Iris pigment epithelial cell (primary cell): ENCODE measurements around the gene THSD4.
A peak's percentile ranks its signal among the peaks of the same experiment; 100 is the strongest.

ENCODE experiments used
- DNase-seq: peaks from one replicate; pipeline ENCODE4 v3.0.0-alpha.2; 2011; ENCODE audit warnings: low read depth

Gene THSD4

DNA sequence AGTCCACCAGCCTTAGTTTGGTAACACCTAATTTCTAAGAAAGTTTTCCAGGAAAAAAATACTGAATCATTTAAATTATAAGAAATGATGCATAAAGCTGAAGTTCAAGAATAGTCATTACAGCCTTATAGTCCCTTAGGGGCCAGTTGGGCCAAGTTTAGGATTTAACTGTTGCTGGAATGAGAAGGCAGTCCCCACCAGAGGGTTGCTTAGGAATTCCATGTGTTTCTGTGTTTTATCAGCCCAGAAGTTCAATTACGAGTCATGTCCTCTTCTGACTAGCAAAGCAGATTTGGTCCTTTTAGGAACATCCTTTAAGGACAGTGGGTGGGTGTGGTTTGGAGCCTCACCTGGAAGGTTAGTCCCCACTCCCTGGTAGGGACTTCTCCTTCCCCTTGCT lies 638.1 kb downstream of the THSD4 start:
- DNase-seq, result peak; percentile 16

DNA sequence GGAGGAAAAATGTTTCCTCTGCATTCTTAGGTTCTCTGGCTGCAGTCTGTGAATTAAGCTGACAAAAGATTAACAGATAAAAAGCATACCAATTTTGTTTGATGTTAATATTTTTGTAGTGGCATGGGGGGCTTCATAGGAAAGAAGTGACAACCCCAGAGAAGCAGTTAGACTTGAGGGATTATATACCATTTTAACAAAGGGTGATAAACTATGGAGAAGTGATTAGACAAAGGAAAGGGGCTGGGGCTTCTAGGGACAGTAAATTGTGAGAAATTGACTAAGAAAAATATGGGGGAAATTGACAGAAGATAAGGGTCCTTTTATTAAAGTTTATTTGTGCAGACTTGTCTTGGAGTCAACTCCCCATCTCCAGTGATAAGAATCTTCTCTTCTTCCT lies 639.4 kb downstream of the THSD4 start:
- no peak for DNase-seq

DNA sequence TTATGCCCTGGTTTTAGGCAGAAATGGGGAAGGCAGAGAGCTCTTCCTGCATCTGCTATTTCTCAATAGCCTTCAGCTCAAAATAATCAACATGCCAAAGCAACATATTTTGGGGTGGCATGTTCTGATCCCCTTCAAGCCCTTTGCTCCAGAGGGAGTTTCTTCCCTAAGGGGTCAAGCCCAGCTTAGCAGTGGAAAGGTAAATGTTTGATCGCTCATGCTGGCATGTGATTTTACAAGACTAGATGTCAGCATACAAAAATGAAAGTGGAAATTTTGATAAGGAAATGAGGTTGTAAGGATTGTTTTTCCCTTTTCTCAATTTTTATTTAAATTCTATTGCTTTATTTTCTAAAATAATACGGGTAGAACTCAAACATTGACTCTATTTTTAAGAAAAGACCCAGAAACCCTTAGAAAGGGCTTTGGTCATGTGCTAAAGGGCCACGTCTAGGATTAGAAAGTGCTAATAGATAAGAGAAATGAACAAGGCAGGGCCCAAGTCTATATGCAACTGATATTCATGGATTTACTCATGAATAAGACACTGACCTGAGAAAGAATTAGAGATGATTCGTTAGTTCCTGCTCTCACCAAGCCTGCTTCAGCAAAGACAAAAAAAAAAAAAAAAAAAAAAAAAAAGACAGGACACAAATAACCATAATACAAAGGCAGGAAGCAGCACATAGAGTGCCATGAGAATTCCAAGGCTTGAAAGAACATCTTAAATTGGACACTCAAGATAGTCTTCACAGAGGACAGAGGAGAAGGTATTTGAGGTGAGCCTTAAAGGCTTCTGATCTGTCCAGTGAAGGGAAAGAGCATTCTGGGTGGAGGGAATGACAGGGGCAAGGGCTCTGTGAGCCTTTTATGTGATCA lies 640.1 kb downstream of the THSD4 start:
- no peak for DNase-seq

DNA sequence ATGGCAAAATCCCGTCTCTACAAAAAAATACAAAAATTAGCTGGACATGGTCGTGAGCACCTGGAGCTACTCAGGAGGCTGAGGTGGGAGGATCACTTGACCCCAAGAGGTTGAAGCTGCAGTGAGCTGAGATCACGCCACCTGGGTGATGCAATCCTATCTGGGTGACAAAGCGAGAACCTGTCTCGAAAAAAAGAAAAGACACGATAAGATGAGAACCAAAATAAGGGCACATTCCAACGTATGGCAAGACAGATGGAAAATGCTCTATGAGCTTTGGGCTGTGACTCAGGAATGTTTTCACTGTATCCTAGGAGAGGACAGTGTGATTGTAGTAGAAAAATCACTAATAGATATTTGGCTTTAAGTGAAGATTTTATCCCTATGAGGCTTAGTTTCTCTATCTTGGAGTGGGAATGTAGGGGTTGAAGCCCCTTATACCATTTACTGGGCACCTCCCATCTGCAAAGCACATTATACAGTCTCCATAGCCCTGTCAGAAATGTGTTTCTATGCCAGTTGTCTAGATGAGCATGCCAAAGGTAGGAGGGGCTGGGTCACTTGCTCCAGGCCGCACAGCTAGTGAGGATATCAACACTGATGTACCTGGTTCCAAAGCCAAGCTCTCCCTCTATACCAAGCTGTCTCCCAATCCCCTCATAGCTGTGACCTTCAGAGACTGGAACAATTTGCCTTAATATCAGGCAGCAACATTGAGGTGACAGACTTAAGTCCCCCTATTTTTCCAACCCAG lies 641.5 kb downstream of the THSD4 start:
- no peak for DNase-seq

DNA sequence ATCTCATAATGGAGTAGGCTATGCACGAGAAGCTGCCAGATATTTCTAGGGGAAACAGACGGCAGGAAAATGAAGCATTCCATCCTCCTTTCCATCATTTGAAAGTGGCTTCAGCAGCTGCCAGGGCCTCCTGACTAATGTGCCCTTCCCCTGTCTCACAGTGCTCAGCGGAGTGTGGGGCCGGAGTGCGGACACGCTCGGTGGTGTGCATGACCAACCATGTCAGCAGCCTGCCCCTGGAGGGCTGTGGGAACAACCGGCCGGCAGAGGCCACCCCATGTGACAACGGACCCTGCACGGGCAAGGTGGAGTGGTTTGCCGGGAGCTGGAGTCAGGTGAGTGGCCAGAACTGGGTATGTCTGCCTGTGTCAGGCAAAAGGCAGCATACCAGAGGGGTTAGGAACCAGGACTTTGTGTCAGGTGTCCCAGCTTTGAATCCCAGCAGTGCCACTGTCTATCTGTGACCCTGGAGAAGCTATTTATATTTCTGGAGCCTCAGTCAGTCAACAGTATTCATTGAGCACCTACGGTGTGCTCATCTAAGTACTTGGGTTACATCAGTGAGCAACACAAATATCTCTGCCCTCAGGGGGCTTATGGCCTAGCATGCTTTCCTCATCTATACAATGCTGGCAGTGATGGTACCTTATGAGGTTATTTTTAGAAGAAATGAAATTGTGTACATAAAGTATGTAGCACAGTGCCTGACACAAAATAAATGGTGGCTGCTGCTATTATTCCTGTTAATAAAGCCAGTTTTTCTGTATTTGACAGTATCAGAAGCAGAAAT lies 642.7 kb downstream of the THSD4 start:
- no peak for DNase-seq

DNA sequence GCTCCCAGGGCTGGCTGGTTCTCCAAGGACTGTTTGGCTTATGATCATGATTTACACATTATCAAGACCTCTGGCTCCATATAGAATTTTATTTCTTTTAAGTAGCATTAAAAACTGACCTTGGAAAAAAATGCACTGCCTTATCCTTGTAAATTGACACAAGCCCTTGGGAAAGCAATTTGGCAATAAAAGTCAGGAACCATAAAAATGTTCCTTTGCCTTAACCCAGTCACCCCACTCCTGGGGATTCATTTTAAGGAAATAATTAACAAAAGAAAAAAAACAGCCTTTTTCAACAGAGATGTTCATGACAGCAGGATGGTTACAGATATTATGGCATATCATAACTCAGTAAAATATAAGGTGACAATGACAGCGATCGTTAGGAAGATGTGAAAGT lies 643.4 kb downstream of the THSD4 start:
- DNase-seq, result no peak

DNA sequence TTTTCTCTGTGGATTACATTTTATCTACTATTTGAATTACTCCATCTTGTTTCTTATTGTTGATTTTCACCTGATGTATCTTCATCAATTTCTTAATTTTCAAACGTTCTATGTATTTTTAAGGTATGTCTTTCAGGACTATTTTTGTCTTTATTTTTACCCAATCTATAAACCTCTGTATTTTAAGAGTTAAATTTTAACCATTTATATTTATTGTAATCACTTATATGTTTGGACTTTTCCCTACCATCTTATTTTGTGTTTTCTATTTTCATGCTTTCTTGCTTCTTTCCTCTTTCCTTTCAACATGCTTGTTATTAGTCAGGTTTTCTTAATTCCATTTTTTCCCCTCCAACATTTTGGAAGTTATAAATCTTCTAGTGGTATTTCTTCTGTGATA lies 645.6 kb downstream of the THSD4 start:
- no peak for DNase-seq

DNA sequence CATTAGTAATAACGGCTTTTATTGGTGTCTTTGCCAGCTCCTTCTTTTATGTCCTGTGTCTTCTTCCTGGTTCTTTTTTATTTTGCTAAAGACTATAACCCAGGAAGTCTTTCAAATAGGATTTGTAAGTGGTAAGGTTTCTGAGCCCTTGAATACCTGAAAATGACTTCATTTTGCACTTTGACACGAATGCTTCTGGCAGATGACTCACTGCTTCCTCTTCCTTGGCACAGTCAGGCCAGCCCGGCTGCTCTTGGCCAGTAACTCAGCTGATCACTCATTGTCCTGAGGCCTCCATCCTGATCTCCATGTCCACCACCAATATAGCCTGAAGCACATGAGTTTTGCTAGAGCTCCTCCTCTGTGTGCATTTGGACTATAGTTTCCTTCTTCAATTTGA lies 646.4 kb downstream of the THSD4 start:
- DNase-seq, result peak; percentile 93

DNA sequence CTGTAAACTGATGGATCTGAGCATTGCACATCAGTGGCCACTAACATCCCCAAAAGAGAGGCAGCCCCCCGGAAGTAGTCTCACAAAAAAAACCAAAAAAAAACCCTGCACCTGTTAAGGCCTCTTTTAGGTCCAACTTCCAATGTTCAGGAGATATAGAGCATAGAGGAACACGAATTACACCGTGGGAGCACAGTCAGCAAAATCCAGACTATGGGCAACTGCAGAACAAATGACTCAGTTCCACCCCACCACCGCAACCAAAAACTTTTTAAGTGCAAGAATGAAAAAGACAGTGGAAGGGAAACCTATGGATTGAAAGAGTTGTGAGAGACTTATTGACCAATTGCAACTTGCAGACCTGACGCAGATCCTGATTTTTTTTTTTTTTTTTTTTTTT lies 652.9 kb downstream of the THSD4 start:
- DNase-seq, result no peak

DNA sequence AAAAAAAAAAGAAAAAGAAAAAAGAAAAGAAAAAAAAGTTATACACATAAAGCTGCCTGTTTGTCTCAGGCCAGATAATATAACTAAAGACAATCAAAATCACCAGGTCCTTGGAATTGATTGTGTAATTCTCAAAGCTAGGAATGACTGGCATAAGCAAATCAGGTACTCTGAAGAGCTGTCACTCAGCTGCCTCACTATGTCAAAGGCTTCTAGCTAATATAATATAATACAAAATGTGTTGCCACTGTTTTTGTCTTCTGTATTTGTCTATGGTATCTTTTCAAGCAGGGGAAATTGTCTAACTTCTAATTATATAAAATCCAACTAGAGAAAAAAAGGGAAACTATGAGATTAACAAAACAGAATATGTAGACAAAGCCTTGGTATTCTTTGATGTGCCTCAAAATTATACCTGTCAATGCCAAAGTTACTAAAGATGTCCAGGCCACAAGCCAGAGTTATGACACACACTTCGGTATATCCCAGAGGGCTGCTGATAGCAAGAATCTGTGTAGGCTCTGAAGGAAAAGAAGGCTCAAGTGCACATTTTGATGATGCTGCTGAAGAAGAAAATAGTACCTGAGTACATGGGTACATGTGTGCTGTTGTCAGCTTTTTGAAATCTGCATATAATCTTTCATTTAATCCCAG lies 658.1 kb downstream of the THSD4 start:
- no peak for DNase-seq

DNA sequence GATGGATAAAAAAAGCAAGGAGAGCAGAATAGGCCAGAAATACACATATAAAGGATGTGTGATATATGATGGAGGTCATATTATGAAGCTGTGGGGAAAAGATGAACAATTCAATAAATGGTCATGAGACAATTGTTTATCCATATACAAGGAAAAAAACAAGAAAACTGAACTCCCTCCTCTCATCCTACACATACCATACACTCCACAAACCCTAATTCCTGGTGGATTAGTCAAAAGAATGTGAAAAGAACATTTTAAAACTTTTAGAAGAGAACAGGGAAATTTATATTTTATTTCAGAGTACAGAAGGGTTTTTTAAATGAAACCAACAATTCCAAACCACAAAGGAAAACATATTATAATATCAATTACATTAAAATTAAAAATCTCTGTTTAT lies 660.6 kb downstream of the THSD4 start:
- DNase-seq, result no peak

DNA sequence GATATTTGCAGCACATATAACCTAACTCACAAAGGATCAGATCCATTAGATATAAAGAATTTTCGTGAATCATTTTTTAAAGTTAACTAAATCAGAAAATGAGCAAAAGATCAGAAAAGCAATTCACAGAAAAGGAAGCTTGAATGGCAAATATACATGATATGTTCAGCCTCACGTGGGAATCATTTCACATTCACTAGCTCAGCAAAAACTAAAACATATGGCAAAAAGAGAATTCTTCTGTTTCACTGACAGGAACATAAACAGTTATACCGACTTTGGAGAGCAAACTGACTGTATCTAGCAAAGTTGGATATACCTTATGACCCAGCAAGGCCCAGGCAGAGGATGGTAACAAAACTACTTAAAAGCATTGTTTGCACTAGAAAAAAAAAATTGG lies 661.0 kb downstream of the THSD4 start:
- no peak for DNase-seq

DNA sequence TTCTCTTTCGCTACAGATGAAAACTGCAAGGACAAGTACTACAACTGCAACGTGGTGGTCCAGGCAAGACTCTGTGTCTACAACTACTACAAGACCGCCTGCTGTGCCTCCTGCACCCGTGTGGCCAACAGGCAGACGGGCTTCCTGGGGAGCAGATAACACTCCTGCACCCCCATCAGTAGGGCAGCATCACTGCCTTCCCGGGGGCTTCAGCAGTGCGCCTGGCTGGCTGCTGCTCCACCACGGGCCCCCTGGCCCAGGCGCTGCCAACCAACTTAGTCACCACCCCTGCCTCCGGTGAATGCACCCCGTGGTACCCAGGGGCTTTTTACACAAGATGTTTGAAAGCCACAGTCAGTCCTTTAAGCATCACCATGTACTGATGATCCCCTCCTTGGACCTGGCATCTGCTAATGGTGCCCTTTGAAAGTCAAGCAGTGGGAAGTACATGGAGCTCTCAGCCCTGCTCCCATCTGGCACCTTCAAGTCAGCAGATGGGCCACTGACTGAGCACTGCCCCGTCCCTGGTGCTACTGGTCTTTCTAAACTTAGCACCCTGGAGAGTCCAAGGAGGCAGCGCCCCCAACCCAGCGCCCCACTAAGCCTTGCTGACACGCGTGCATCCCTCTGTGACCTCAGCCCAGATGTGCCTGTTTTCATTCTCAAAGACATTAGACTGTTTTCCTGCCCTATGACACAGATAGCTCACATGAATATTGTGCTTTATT lies 662.1 kb downstream of the THSD4 start:
- DNase-seq, result no peak

DNA sequence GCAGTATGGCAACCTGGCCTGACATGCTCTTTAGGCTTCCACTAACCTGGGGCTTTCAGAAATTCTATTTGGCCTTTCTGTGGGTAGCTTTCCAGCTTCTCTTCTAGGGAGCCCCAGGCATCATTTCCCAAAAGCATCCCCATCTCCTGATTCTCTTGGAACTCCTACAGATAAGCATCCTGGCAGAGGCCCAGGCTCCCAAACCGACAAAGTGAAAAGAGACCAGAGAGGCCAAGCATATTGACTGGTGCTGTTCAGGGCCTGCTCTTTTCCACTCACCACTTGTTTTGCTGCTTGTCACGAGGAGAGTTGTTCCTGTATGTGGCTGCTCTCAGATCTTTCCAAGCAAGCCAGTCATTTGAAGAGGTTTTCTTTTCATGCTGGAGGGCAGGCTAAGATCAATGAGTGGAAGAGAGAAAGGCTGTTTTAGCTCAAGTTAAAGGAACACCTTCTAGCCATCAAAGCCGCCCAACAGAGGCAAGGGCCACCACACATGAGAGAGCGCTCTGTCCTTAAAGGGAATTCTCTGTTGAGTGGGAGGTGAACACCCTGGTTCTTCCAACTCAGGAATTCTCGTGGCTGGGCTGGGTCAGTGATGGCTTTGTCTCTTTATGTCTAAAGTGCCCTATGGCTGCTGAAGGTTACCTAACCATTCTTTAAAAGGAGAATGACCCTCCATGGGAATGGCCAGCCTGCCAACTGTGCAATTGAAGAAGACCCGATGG lies 664.0 kb downstream of the THSD4 start:
- no peak for DNase-seq

DNA sequence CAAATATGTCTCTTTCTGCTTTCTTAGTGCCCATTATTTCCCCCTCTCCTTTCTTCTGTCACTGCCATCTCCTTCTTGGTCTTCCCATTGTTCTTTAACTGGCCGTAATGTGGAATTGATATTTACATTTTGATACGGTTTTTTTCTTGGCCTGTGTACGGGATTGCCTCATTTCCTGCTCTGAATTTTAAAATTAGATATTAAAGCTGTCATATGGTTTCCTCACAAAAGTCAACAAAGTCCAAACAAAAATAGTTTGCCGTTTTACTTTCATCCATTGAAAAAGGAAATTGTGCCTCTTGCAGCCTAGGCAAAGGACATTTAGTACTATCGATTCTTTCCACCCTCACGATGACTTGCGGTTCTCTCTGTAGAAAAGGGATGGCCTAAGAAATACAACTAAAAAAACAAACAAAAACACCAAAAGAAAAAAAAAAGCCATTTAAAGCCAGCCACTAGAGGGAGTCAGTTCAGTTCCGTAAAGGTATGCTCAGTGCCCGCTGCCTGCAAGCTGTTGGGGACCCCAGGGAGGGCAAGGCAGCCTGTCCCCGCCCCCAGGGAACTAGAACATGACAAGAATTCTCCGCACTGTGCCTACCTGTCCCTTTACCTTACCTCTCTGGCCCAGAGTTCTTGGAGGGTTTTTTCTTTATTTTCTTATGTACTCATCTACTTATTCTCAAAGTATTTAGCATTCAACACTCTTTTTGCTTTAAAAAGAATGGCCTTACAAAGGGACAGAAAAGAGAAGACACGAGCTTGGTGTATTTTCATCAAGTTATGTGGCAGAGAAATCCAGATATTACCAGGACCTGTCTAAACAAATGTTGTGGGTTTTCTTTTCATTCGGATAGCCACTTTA lies 665.1 kb downstream of the THSD4 start:
- peak; percentile 71 for DNase-seq

DNA sequence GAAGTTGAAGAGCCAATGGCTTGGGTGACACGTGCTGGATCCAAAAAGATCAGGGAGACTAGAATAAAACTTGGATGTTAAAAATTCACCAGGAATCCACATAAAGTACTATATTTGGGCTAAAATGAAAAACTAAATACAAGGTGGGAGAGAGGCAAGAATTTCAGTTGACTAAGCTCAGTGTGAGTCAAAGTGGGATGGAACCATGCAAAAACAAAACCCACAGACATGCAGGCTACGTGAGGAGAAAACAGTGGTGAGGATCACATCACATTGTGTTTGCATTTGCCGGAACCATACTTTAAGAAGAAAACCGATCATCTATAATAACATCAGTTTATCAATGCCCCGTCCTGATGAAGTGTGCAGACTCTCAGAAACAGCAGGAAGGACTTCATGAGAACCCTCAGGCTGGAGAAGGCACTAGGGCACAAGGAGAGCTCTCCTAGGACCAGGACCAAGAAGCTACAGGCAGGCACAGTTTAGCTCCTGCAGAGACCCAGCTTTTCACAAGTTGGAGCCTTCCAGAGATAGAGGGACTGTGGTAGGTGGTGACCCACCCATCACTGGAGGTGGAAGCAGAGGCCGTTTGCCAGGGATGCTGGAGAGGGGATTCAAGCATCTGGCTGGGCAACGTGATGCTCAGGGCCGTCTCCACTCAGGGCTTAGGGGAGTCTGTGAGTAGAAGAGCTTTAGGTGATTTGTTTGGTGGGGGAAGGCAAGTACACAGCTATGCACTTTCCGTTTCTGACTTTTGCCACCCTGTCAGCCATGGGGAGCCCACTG lies 666.1 kb downstream of the THSD4 start:
- DNase-seq, result peak; percentile 47

DNA sequence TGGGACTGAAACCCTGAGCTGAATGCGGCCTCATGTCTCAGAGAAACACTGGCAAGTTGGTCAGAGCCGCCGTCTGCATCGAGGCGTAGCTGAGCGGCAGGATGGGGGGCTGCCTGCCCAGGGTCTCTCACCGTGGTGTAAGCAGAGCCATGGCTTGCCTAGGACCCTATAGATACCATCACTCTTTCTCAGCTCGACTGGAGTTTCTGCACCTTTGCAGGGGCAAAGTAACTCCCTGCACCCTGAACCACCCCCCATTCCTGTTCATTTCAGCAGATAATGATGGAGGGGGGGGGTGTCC lies 666.6 kb downstream of the THSD4 start:
- no peak for DNase-seq

DNA sequence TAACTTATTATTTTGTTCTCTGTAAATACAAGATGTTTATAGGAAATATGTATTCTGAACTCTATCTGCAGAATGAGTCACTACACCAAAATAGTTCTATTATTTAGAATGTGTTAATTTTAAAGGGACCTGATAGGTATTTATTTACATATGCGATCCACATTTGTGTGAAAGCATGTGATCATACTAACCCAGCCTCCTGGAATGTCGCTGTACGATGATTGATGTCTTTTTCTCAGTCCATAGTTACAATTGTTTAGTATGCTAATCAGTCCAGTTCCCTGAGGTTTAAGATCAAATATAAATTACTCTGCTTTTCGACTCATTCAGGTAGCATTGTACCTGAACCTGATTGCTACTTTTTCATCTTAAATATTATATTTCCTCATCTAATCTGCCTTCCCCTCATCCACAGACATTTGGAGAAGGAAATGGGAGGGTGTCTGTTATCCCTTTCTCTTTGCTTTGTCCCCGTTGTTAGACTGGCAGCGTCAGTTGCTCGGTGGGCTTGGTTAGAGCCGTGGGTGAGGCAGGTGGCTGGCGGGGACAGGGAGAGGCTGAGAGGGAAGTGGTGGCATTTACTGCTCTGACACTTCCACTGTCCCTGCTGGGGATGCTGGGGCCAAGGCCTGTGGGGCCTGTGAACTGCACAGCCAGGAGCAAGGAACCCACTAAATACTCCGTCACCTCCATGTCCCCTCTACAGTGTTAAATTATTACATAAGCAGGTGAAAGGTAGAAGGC lies 667.3 kb downstream of the THSD4 start:
- no peak for DNase-seq
